ENCODE results near the gene DMBT1. TPM values are rescaled to one million over a fixed set of nuclear protein-coding genes. Genes with fewer than 3 reads are reported as not detected.

Gene DMBT1
- total RNA-seq, 2 experiments from 2014 or later, result not detected

DNA sequence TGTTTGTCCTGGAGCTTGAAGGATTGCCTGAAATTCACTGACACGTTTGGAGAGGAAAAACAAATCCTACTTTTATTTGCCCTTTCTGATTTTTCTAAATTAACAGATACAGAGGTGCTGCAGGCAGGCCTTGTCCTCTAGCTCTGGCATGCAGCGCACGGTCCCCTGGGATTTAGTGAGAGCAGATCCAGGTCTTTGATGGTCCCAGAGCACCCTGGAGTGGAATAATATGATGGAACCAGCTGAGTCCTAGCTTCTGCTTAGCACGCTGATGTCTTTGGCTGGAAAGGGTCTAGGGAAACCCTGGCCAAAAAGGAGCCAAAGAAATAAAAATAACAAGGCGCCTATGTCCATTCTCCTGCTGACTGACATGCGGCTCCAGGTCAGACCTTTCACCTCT lies 98.6 kb downstream of the DMBT1 start:
- H3K27ac Mint-ChIP-seq, result no peak overlapping the region
- no peak overlapping the region for H3K4me3 Mint-ChIP-seq
- peaks cover 12% of the 10 kb centered on the region for H3K27me3 Mint-ChIP-seq

GRCh38 chr10:122659651-122660050 lies 99.1 kb downstream of the DMBT1 start:
- no peaks in the 10 kb centered on the region for H3K4me1 Mint-ChIP-seq
- DNase-seq, result no peak
- H3K36me3 Mint-ChIP-seq, result no peaks in the 10 kb centered on the region
- H3K27me3 Mint-ChIP-seq, result peaks cover 11% of the 10 kb centered on the region
- H3K27ac Mint-ChIP-seq, result no peak overlapping the region
- no peak overlapping the region for H3K4me3 Mint-ChIP-seq
- H3K9me3 Mint-ChIP-seq, result no peaks in the 10 kb centered on the region

More for the DNA sequence above, 98.6 kb downstream of the DMBT1 start:
- H3K4me1 Mint-ChIP-seq, result no peaks in the 10 kb centered on the region
- DNase-seq, result no peak
- H3K9me3 Mint-ChIP-seq, result no peaks in the 10 kb centered on the region
- no peaks in the 10 kb centered on the region for H3K36me3 Mint-ChIP-seq

GRCh38 chr10:122660696-122661095 lies 100.1 kb downstream of the DMBT1 start:
- no peak for DNase-seq
- Mint-ChIP-seq H3K4me1 (no peaks in the 10 kb centered on the region), H3K27me3 (peaks cover 5% of the 10 kb centered on the region), H3K27ac (no peak overlapping the region), H3K9me3 (no peaks in the 10 kb centered on the region), H3K4me3 (no peak overlapping the region), H3K36me3 (no peaks in the 10 kb centered on the region)

- no peak overlapping the region for H3K4me3 Mint-ChIP-seq
Measured at GRCh38 chr10:122662231-122662630, 101.7 kb downstream of the DMBT1 start.

DNA sequence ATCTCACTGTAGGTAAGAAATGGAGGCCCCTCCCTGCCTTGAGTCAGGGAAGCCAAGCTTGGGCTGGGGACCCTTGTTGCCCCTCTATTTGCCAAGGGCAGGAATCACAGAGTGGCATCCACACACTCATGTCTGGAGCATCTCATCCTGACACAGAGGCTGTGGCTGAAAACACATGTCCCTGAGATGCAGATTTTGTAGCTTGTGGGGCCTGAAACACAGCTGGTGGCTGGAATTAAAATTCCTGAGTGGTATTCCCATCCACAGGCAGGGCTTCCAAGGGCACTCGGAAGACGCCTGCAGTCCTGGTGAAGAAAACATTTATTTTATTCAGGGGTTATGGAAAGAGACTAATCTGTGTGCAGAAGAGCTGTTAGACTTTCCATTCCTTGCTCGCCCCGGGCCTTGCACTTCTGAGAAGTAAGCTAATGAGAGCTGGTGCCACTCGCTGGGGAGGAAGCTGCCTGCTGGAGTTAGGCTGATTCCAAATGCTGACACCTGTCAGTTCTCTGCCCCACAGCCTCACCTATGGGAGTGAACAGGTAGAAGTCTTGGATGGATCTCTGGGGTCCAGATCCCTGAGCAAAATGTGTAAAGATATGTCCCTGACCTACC lies 103.1 kb downstream of the DMBT1 start:
- Mint-ChIP-seq H3K27ac (no peak overlapping the region), H3K4me3 (no peak overlapping the region), H3K9me3 (no peaks in the 10 kb centered on the region), H3K4me1 (no peaks in the 10 kb centered on the region), H3K27me3 (peaks cover 9% of the 10 kb centered on the region), H3K36me3 (no peaks in the 10 kb centered on the region)
- no peak for DNase-seq

More at GRCh38 chr10:122662231-122662630, 101.7 kb downstream of the DMBT1 start:
- Mint-ChIP-seq H3K36me3 (no peaks in the 10 kb centered on the region), H3K27me3 (peaks cover 5% of the 10 kb centered on the region), H3K9me3 (no peaks in the 10 kb centered on the region), H3K27ac (no peak overlapping the region), H3K4me1 (no peaks in the 10 kb centered on the region)
- DNase-seq, result no peak

DNA sequence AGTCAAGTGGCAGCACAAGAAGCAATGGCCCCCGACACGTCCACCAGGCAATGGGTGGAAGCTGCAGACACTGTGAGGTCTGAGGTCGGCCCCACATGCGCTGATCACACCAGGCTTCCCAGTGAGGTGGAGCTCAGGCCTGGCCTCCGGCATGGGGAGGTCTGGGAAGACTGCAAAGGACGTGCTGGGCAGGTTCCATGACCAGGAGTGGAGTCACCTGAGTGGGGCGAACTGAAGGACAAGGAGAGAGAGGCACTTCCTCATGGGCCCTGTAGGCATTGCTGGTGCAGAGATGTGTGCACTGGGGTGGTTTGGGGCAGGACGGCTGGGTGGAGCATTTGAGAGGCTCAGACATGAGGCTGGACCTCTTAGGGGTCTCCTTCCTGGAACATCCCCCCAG lies 103.9 kb downstream of the DMBT1 start:
- H3K4me3 Mint-ChIP-seq, result no peak overlapping the region
- no peaks in the 10 kb centered on the region for H3K36me3 Mint-ChIP-seq
- no peaks in the 10 kb centered on the region for H3K4me1 Mint-ChIP-seq
- H3K9me3 Mint-ChIP-seq, result no peaks in the 10 kb centered on the region
- no peak overlapping the region for H3K27ac Mint-ChIP-seq
- H3K27me3 Mint-ChIP-seq, result peaks cover 9% of the 10 kb centered on the region
- DNase-seq, result no peak

GRCh38 chr10:122665329-122665860 lies 104.8 kb downstream of the DMBT1 start:
- Mint-ChIP-seq H3K4me3 (no peak overlapping the region), H3K36me3 (no peaks in the 10 kb centered on the region), H3K9me3 (no peaks in the 10 kb centered on the region), H3K27me3 (peaks cover 9% of the 10 kb centered on the region), H3K4me1 (no peaks in the 10 kb centered on the region), H3K27ac (no peak overlapping the region)
- DNase-seq, result no peak

- Mint-ChIP-seq H3K36me3 (no peaks in the 10 kb centered on the region), H3K4me3 (no peak overlapping the region), H3K27ac (no peak overlapping the region), H3K27me3 (peaks cover 9% of the 10 kb centered on the region), H3K9me3 (no peaks in the 10 kb centered on the region), H3K4me1 (no peaks in the 10 kb centered on the region)
- no peak for DNase-seq
Measured at GRCh38 chr10:122665946-122666345, 105.4 kb downstream of the DMBT1 start.

DNA sequence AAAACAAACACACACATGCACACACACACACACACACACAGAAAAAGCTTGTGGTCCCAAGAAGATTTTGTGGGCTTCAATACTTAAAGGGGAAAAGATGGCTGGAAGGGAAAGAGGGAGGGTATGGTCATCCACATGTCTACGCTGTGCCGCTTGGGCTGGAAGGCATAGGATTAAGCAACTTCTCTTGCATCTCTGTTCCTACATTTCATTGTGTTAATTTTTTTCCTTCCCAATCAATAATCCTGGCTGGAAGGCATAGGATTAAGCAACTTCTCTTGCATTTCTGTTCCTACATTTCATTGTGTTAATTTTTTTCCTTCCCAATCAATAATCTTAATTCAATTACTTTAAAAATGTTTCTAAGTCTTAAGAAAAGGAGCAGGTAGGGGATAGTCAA lies 108.5 kb downstream of the DMBT1 start:
- no peak overlapping the region for H3K27ac Mint-ChIP-seq
- H3K4me1 Mint-ChIP-seq, result no peaks in the 10 kb centered on the region
- H3K4me3 Mint-ChIP-seq, result no peak overlapping the region
- H3K27me3 Mint-ChIP-seq, result peaks cover 13% of the 10 kb centered on the region
- no peaks in the 10 kb centered on the region for H3K9me3 Mint-ChIP-seq
- H3K36me3 Mint-ChIP-seq, result no peaks in the 10 kb centered on the region
- DNase-seq, result no peak

DNA sequence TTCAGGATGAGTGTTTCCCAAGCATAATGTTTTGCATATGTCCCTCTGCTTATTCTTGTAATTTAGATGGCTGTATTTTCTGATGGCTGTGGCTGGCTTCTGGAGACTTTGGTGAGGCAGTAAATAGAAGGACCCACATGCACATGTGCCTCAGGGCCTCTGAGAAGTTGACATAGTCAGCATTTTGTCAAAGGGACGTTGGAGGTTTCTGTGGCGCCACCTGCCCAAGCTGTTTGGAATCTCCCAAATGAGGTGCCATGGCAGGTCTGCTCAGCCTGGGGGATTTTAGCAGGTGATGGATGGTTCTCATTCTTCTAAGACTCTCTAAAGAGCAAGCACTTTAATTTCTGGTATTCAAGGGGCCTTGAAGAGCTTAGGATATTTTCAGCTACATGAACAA lies 109.3 kb downstream of the DMBT1 start:
- H3K4me3 Mint-ChIP-seq, result no peak overlapping the region
- H3K9me3 Mint-ChIP-seq, result no peaks in the 10 kb centered on the region
- no peaks in the 10 kb centered on the region for H3K4me1 Mint-ChIP-seq
- no peak for DNase-seq
- H3K36me3 Mint-ChIP-seq, result no peaks in the 10 kb centered on the region
- no peak overlapping the region for H3K27ac Mint-ChIP-seq
- peaks cover 13% of the 10 kb centered on the region for H3K27me3 Mint-ChIP-seq

- H3K36me3 Mint-ChIP-seq, result no peaks in the 10 kb centered on the region
- H3K9me3 Mint-ChIP-seq, result no peaks in the 10 kb centered on the region
- DNase-seq, result no peak
- H3K27me3 Mint-ChIP-seq, result peaks cover 18% of the 10 kb centered on the region
- no peak overlapping the region for H3K4me3 Mint-ChIP-seq
- H3K4me1 Mint-ChIP-seq, result no peaks in the 10 kb centered on the region
- H3K27ac Mint-ChIP-seq, result no peak overlapping the region
Measured at GRCh38 chr10:122671355-122671754, 110.8 kb downstream of the DMBT1 start.

DNA sequence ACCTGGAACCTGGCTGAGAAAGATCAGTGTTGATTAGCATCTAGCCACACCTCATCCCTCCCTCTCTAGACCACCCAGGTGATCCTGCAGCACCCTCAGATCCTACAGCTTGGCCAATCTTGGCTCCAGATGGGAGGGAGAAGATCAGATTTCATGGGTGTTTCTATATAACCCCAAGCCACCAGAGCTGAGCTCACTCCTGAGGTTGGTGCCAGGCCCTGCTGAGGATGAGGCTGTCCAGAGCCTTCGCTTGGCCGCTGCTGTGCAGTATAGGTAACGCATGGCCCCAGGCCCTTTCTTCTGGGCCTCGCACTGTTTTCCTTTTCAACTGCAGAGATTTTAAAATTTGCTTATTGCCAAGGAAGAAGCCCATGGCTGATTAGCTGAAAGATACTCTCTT lies 112.1 kb downstream of the DMBT1 start:
- H3K4me3 Mint-ChIP-seq, result no peak overlapping the region
- H3K4me1 Mint-ChIP-seq, result no peaks in the 10 kb centered on the region
- H3K27ac Mint-ChIP-seq, result no peak overlapping the region
- peaks cover 20% of the 10 kb centered on the region for H3K27me3 Mint-ChIP-seq
- H3K9me3 Mint-ChIP-seq, result no peaks in the 10 kb centered on the region
- no peak for DNase-seq
- no peaks in the 10 kb centered on the region for H3K36me3 Mint-ChIP-seq

GRCh38 chr10:122673269-122673668 lies 112.7 kb downstream of the DMBT1 start:
- no peaks in the 10 kb centered on the region for H3K36me3 Mint-ChIP-seq
- H3K9me3 Mint-ChIP-seq, result no peaks in the 10 kb centered on the region
- no peak for DNase-seq
- no peaks in the 10 kb centered on the region for H3K4me1 Mint-ChIP-seq
- H3K27me3 Mint-ChIP-seq, result peaks cover 18% of the 10 kb centered on the region
- no peak overlapping the region for H3K4me3 Mint-ChIP-seq
- H3K27ac Mint-ChIP-seq, result no peak overlapping the region

GRCh38 chr10:122673731-122674130 lies 113.2 kb downstream of the DMBT1 start:
- no peak for DNase-seq
- H3K9me3 Mint-ChIP-seq, result no peaks in the 10 kb centered on the region
- no peak overlapping the region for H3K27ac Mint-ChIP-seq
- H3K27me3 Mint-ChIP-seq, result peaks cover 22% of the 10 kb centered on the region
- H3K4me1 Mint-ChIP-seq, result no peaks in the 10 kb centered on the region
- H3K36me3 Mint-ChIP-seq, result no peaks in the 10 kb centered on the region
- no peak overlapping the region for H3K4me3 Mint-ChIP-seq

GRCh38 chr10:122674781-122675180 lies 114.2 kb downstream of the DMBT1 start:
- H3K27me3 Mint-ChIP-seq, result peaks cover 27% of the 10 kb centered on the region
- peaks cover 2% of the 10 kb centered on the region for H3K9me3 Mint-ChIP-seq
- DNase-seq, result no peak
- H3K4me3 Mint-ChIP-seq, result no peak overlapping the region
- H3K27ac Mint-ChIP-seq, result no peak overlapping the region
- H3K4me1 Mint-ChIP-seq, result no peaks in the 10 kb centered on the region
- no peaks in the 10 kb centered on the region for H3K36me3 Mint-ChIP-seq

DNA sequence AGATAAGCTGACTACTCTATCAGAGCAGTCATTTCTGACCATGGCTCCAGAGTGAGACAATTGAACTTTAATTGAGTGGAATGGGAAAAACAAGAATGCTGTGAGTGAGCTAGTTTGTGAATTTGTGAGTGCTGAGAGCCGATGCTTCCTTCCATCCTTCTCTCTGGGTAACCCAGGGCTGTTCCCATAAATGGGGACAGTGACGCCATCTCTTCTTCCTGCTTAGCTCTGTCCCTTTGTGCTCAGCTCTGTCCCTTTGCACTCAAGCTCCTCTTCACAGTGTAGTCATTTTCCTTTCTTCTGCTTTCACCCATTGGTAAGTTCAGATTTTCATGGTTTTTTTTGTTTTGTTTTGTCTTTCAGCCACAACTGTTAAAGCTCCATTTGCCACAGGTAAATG lies 114.7 kb downstream of the DMBT1 start:
- Mint-ChIP-seq H3K36me3 (no peaks in the 10 kb centered on the region), H3K4me3 (no peak overlapping the region), H3K27ac (no peak overlapping the region), H3K27me3 (peaks cover 27% of the 10 kb centered on the region), H3K9me3 (peaks cover 2% of the 10 kb centered on the region), H3K4me1 (no peaks in the 10 kb centered on the region)
- no peak for DNase-seq
